Embryonic facial prominence (tissue), 1 donor: ENCODE measurements around the gene PRR23B.

Experiments
- DNase-seq: peaks from one replicate; pipeline ENCODE4 v3.0.0-alpha.2; 2016; ENCODE audit errors: extremely low spot score

Gene PRR23B

DNA sequence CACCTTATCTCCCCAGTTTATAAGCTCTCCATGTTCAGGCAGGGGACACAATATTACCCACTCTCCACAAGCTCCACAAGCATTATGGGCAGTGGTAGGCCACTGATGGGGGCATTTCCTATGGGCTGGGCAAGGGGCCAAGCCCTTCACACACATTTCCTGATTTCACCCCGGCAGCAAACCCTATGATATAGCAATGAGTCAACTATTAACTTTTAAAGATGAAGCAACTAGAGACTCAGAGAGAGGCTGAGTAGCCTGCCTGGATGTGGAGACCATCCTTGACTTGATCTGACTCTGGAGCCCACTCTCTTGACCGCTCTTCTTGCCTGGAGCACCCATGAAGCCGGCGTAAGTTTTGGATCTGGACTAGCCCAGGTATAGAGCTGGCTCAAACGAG is 46.3 kb downstream of the PRR23B start:
- no peak for DNase-seq

DNA sequence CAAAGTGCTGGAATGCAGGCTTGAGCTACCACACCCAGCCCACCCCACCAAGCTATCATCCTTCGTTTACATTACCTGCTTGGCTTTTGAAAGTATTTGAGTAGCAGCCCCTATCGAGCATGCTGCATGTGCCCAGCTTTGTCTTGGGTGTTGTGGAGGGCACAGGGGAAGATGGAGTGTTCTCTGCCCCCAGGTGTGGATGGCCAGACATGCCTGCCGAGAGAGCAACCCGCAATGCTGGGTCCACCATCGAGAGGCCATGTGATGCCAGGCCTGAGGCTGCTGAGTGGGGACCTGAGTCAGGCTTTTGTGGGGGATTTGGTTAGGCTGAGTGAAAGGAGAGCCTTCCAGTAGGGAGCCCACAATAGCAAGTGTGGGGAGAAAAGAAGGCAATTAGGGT is 47.8 kb downstream of the PRR23B start:
- no peak for DNase-seq

DNA sequence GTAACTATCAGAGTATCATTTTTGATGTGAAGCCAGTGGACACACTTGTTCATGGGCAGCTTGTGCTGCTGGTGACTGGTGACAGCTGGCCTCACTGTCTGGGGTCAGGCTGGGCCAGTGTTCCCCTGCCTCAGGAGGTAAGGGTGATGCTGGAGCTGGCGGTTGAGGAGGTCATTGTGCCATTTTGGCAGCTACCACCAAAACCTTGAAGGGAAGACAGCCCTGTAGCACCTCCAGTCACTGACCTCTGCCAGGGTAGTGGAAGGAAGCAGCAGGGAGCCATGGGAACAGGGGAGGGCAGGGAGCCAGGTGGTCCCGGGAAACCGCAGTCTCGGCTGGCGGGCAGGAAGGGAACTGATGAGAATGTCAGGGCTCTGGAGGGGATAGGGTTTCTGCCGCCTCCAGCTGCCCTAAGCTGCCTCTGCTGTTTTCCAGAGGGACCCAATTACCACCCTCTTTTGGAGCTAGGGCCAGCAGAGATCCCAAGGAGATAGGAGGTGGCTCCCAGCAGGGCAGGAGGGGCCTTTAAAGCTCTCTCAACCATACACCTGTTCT is 48.9 kb downstream of the PRR23B start:
- DNase-seq = no peak
